PC-3 (cell line): ENCODE measurements around the gene NEO1. TPM values are rescaled to one million over a fixed set of nuclear protein-coding genes. Genes with fewer than 3 reads are reported as not detected.

ENCODE experiments used
- ATAC-seq: fragments of 200-7000 bp; cut with Tn5 transposase; 2 replicates; pipeline ENCODE4 v1.9.1; 2020; ENCODE audit warnings: mild to moderate bottlenecking, moderate library complexity
- BruUV-seq: library from RNA; stranded (reverse); fragments of 400-500 nt; replicated peaks from 2 replicates; lab custom pipeline; 2021; lab: Mats Ljungman, UMichigan
- CTCF ChIA-PET: fragments of 300-600 bp; sonication (Branson Sonifier 250); formaldehyde crosslinking; loops from one replicate; lab custom pipeline; 2022; ENCODE audit warnings: antibody characterized with exemption; lab: Charles Lee
- POLR2A ChIA-PET: fragments of 300-600 bp; sonication (Branson Sonifier 250); formaldehyde crosslinking; loops from one replicate; lab custom pipeline; 2022; ENCODE audit warnings: antibody characterized with exemption; ENCODE audit not compliant: unreplicated experiment; lab: Charles Lee
- DNase-seq: peaks from one replicate; pipeline ENCODE4 v3.0.0-alpha.2; 2015
- H2AFZ ChIP-seq: fragments of 300-600 bp; sonication (generic); 2 replicates; pipeline ENCODE4 v1.6.0; 2016; ENCODE audit warnings: antibody characterized with exemption, low read length
- H3F3A ChIP-seq: fragments of 300-600 bp; sonication (generic); one replicate; pipeline ENCODE4 v1.6.0; 2017; ENCODE audit warnings: antibody characterized with exemption, low read length, control low read depth, mild to moderate bottlenecking; ENCODE audit not compliant: unreplicated experiment
- H3K27ac ChIP-seq: fragments of 300-600 bp; sonication (generic); 2 replicates; pipeline ENCODE4 v1.5.1; 2016; ENCODE audit warnings: mild to moderate bottlenecking, low read length
- H3K27me3 ChIP-seq: fragments of 300-600 bp; sonication (generic); 2 replicates; pipeline ENCODE4 v1.6.1; 2016; ENCODE audit warnings: low read length, mixed read lengths
- H3K36me3 ChIP-seq: fragments of 300-600 bp; sonication (generic); 2 replicates; pipeline ENCODE4 v1.6.1; 2016; ENCODE audit warnings: low read depth, mixed run types, low read length, mixed read lengths
- H3K4me1 ChIP-seq: fragments of 300-600 bp; sonication (generic); 2 replicates; pipeline ENCODE4 v1.5.1; 2016; ENCODE audit warnings: low read length; ENCODE audit not compliant: insufficient read depth
- H3K4me2 ChIP-seq: fragments of 300-600 bp; sonication (generic); 2 replicates; pipeline ENCODE4 v1.6.0; 2016; ENCODE audit warnings: low read length
- H3K4me3 ChIP-seq: fragments of 300-600 bp; sonication (generic); 2 replicates; pipeline ENCODE4 v1.5.1; 2016; ENCODE audit warnings: mild to moderate bottlenecking, low read length, mixed read lengths
- H3K79me2 ChIP-seq: fragments of 300-600 bp; sonication (generic); 2 replicates; pipeline ENCODE4 v1.6.1; 2017; ENCODE audit warnings: low read length, mixed read lengths
- H3K9ac ChIP-seq: fragments of 300-600 bp; sonication (generic); 2 replicates; pipeline ENCODE4 v1.6.0; 2016; ENCODE audit warnings: mild to moderate bottlenecking, low read length
- H3K9me2 ChIP-seq: fragments of 300-600 bp; sonication (generic); replicated peaks from 2 replicates; pipeline ENCODE4 v1.6.1; 2016; ENCODE audit warnings: mixed run types, low read length, mixed read lengths
- H3K9me3 ChIP-seq: fragments of 300-600 bp; sonication (generic); 2 replicates; pipeline ENCODE4 v1.6.1; 2016; ENCODE audit warnings: low read length, mixed read lengths
- H4K20me1 ChIP-seq: fragments of 300-600 bp; sonication (generic); 2 replicates; pipeline ENCODE4 v1.6.1; 2016; ENCODE audit warnings: low read length, mixed read lengths
- EZH2 ChIP-seq: fragments of 300-600 bp; sonication (generic); IDR thresholded peaks from one replicate; pipeline ENCODE4 v1.6.1; 2017; ENCODE audit warnings: antibody characterized with exemption, mild to moderate bottlenecking, low read length; ENCODE audit not compliant: unreplicated experiment
- EZH2phosphoT487 ChIP-seq: fragments of 300-600 bp; sonication (generic); IDR thresholded peaks from 2 replicates; pipeline ENCODE4 v1.6.1; 2018; ENCODE audit warnings: mild to moderate bottlenecking, antibody characterized with exemption, low read length, borderline replicate concordance
- intact Hi-C: fragments of 100-400 bp; cut with micrococcal nuclease; formaldehyde crosslinking; loops from 2 replicates; pipeline ENCODE4 v1.9.0; 2023
- total RNA-seq: library from RNA; depleted of rRNA; stranded (reverse); fragments of >200 nt; gene quantifications from 2 replicates; pipeline ENCODE4 v1.2.3, GENCODE V29; 2014
- TF ChIP-seq, protein P1 (sequence below): fragments of 300-600 bp; sonication (generic); conservative IDR thresholded peaks from 2 replicates; pipeline ENCODE4 v1.5.1; 2017; ENCODE audit warnings: antibody characterized with exemption, low read depth, mild to moderate bottlenecking, low read length

NEO1 gene
- total RNA-seq, 1 experiment from 2014 or later = 1.2 TPM

DNA sequence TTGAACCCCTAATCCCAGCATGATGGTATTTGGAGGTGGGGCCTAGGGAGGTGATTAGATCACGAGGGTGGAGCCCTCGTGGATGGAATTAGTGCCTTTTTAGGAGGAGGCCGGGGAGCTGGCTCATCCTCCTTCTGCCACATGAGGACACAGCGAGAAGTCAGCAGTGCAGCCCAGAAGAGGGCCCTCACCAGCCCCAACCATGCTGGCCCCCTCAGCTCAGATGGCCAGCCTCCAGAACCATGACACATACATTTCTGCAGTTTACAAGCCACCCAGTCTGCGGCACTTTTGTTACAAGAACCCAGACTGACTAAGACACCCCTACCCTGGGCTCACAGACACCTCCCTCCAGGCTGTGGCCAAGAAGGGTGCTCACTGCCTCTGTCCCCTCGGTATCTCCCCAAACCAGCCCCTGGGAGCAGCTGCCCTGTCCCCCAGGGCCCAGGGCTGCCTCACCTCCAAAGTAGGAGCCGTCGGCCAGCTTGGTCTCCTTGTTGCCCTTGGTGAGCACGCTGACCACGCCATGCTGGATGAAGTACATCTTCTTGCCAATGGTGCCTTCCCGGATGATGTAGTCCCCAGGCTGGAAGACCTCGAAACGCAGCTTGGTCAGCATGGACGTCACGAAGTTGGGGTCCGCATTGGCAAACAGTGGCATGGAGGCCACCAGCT is 272.4 kb downstream of the NEO1 start:
- no peak overlapping the region for H3K4me3 ChIP-seq
- H3K9me2 ChIP-seq = no peaks in the 10 kb centered on the region
- H3K79me2 ChIP-seq = no peaks in the 10 kb centered on the region
- no peak for TF ChIP-seq EZH2
- TF ChIP-seq, protein P1, sequence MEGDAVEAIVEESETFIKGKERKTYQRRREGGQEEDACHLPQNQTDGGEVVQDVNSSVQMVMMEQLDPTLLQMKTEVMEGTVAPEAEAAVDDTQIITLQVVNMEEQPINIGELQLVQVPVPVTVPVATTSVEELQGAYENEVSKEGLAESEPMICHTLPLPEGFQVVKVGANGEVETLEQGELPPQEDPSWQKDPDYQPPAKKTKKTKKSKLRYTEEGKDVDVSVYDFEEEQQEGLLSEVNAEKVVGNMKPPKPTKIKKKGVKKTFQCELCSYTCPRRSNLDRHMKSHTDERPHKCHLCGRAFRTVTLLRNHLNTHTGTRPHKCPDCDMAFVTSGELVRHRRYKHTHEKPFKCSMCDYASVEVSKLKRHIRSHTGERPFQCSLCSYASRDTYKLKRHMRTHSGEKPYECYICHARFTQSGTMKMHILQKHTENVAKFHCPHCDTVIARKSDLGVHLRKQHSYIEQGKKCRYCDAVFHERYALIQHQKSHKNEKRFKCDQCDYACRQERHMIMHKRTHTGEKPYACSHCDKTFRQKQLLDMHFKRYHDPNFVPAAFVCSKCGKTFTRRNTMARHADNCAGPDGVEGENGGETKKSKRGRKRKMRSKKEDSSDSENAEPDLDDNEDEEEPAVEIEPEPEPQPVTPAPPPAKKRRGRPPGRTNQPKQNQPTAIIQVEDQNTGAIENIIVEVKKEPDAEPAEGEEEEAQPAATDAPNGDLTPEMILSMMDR = no peak
- no peak for TF ChIP-seq EZH2phosphoT487
- H3K4me2 ChIP-seq = no peak overlapping the region
- no peak overlapping the region for H2AFZ ChIP-seq
- ATAC-seq (no peak), DNase-seq (no peak)
- H3K9me3 ChIP-seq = no peaks in the 10 kb centered on the region
- no peaks in the 10 kb centered on the region for H3K27me3 ChIP-seq
- ChIA-PET CTCF (no interaction called here), POLR2A (no interaction called here)
- BruUV-seq = no TSS peak
- H3K9ac ChIP-seq = no peak overlapping the region
- H3K36me3 ChIP-seq = no peaks in the 10 kb centered on the region
- no peaks in the 10 kb centered on the region for H4K20me1 ChIP-seq
- H3F3A ChIP-seq = no peaks in the 10 kb centered on the region
- no peak overlapping the region for H3K27ac ChIP-seq
- intact Hi-C loops = no loop called here
- no peaks in the 10 kb centered on the region for H3K4me1 ChIP-seq

DNA sequence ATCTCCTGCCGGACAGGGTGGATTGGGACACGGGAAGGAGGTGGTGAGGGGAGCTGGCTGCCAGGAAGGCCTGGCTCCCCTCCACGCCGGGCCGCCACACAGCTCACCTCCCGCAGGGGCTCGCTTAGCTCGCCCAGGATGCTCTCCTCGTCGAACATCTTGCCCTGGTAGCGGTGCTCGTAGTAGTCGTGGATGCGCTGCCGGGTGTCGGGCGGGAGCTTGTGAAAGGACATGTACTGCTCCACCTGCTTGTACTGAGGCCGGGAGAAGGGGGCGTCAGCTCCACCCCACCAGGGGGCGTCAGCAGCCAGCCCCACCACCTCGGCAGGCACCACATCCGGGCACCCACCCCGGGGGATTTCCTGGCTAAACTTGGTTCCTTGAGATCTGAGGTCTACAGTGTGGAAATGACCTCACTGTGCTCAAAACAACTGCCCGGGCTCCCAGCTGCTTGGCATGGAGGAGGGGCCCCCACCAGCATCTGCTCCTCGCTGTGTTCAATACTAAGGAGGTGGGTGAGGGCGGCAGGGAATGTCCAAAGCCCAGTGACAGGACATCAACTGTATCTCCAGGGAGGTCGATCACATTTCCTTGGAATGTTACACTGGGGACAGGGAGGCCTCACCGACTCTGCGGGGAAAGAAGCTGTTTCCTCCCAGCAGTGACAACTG is 273.1 kb downstream of the NEO1 start:
- H3K9ac ChIP-seq = no peak overlapping the region
- H3K4me2 ChIP-seq = no peak overlapping the region
- H3K4me3 ChIP-seq = no peak overlapping the region
- no peak for TF ChIP-seq EZH2phosphoT487
- TF ChIP-seq, protein P1 = peak; percentile 31; the same call in 1 of the 2 replicates
- H3K36me3 ChIP-seq = no peaks in the 10 kb centered on the region
- no peaks in the 10 kb centered on the region for H4K20me1 ChIP-seq
- H2AFZ ChIP-seq = no peak overlapping the region
- no peaks in the 10 kb centered on the region for H3K9me3 ChIP-seq
- no peaks in the 10 kb centered on the region for H3K79me2 ChIP-seq
- no peak for DNase-seq
- no peak for ATAC-seq
- POLR2A ChIA-PET = no interaction called here
- H3K27me3 ChIP-seq = no peaks in the 10 kb centered on the region
- no peaks in the 10 kb centered on the region for H3K9me2 ChIP-seq
- intact Hi-C loops = no loop called here
- H3F3A ChIP-seq = no peaks in the 10 kb centered on the region
- no peaks in the 10 kb centered on the region for H3K4me1 ChIP-seq
- no TSS peak for BruUV-seq
- H3K27ac ChIP-seq = no peak overlapping the region
- CTCF ChIA-PET = no interaction called here

DNA sequence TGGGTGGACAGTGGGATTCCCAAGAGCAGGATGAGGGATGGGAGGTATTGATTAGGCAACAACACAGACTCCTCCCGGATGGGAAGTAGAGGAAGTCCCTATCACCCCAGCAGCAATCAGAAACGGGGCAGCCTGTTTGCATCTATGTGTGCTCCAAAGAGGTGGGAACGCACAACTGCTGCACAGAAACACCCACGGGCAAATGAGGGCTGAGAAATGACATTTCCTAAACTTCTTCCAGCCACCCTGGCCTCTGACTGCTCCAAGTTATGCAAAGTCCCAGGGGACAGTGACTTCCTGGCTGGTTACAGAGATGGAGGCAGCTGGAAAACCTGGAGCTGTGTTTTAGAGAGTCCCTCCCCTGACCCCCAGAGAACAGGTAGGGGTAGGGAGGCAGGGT is 273.9 kb downstream of the NEO1 start:
- ATAC-seq (no peak), DNase-seq (no peak)
- POLR2A ChIA-PET = no interaction called here
- no peaks in the 10 kb centered on the region for H3K9me2 ChIP-seq
- H3K4me1 ChIP-seq = no peaks in the 10 kb centered on the region
- no peak overlapping the region for H3K4me3 ChIP-seq
- no peaks in the 10 kb centered on the region for H3K36me3 ChIP-seq
- CTCF ChIA-PET = no interaction called here
- no peaks in the 10 kb centered on the region for H3F3A ChIP-seq
- no peaks in the 10 kb centered on the region for H3K9me3 ChIP-seq
- H3K27ac ChIP-seq = no peak overlapping the region
- no peak overlapping the region for H3K4me2 ChIP-seq
- no peak overlapping the region for H3K9ac ChIP-seq
- no peaks in the 10 kb centered on the region for H3K79me2 ChIP-seq
- H3K27me3 ChIP-seq = no peaks in the 10 kb centered on the region
- H2AFZ ChIP-seq = no peak overlapping the region
- BruUV-seq = no TSS peak
- intact Hi-C loops = no loop called here
- TF ChIP-seq EZH2 (no peak), EZH2phosphoT487 (no peak)
- TF ChIP-seq, protein P1 = no peak
- no peaks in the 10 kb centered on the region for H4K20me1 ChIP-seq
